DND-41 (cell line): ENCODE results near the gene ECHS1.

ENCODE experiments used
- ATAC-seq: fragments of 200-7000 bp; cut with Tn5 transposase; 3 replicates; pipeline ENCODE4 v1.9.1; 2021; ENCODE audit warnings: low read depth; ENCODE audit not compliant: insufficient read depth
- DNase-seq: peaks from one replicate; pipeline ENCODE4 v3.0.0-alpha.2; 2020
- H2AFZ ChIP-seq: 2 replicates; pipeline ENCODE4 v1.6.0; 2012; ENCODE audit warnings: low read depth, low read length
- H3K27ac ChIP-seq: 2 replicates; pipeline ENCODE4 v1.5.1; 2012; ENCODE audit warnings: low read length, inconsistent platforms
- H3K27me3 ChIP-seq: fragments of 200-600 bp; sonication (generic); 2 replicates; pipeline ENCODE4 v1.6.0; 2012; ENCODE audit warnings: low read length, mild to moderate bottlenecking, inconsistent platforms; ENCODE audit not compliant: insufficient read depth, poor library complexity
- H3K36me3 ChIP-seq: 2 replicates; pipeline ENCODE4 v1.5.1; 2012; ENCODE audit warnings: low read length, inconsistent platforms; ENCODE audit not compliant: insufficient read depth
- H3K4me1 ChIP-seq: 2 replicates; pipeline ENCODE4 v1.5.1; 2012; ENCODE audit warnings: mild to moderate bottlenecking, low read length; ENCODE audit not compliant: insufficient read depth
- H3K4me2 ChIP-seq: 2 replicates; pipeline ENCODE4 v1.6.0; 2012; ENCODE audit warnings: mild to moderate bottlenecking, moderate library complexity, low read length, inconsistent platforms; ENCODE audit not compliant: insufficient read depth
- H3K4me3 ChIP-seq, 2 experiments: fragments of 200-600 bp in 1 of 2; shearing (Covaris generic) in 1 of 2; 2 replicates each; pipeline ENCODE4 v1.5.1; 2012 to 2016; ENCODE audit warnings: inconsistent platforms in 2 of 2, low read length in 2 of 2, mild to moderate bottlenecking in 2 of 2, low read depth in 1 of 2, moderate library complexity in 1 of 2
- H3K79me2 ChIP-seq: 2 replicates; pipeline ENCODE4 v1.6.0; 2012; ENCODE audit warnings: low read length, inconsistent platforms; ENCODE audit not compliant: insufficient read depth
- H3K9ac ChIP-seq: 2 replicates; pipeline ENCODE4 v1.6.0; 2012; ENCODE audit warnings: low read depth, mild to moderate bottlenecking, inconsistent platforms, low read length, moderate library complexity
- H3K9me3 ChIP-seq: 2 replicates; pipeline ENCODE4 v1.5.1; 2012; ENCODE audit warnings: low read length, moderate library complexity, mild to moderate bottlenecking, inconsistent platforms; ENCODE audit not compliant: insufficient read depth, severe bottlenecking
- H4K20me1 ChIP-seq: 2 replicates; pipeline ENCODE4 v1.6.0; 2012; ENCODE audit warnings: low read length; ENCODE audit not compliant: insufficient read depth
- CTCF ChIP-seq: IDR thresholded peaks from 2 replicates; pipeline ENCODE4 v1.5.1; 2012; ENCODE audit warnings: borderline replicate concordance, low read length, moderate library complexity, mild to moderate bottlenecking; ENCODE audit not compliant: poor library complexity, severe bottlenecking; ENCODE audit errors: extremely low read depth
- EZH2 ChIP-seq: IDR thresholded peaks from 3 replicates; pipeline ENCODE4 v1.6.1; 2012; ENCODE audit warnings: borderline replicate concordance, low read depth, mild to moderate bottlenecking, moderate library complexity, low read length, inconsistent platforms; ENCODE audit not compliant: severe bottlenecking

The ECHS1 gene

GRCh38 chr10:133361227-133361626, 11.9 kb downstream of the ECHS1 start:
- H3K4me2 ChIP-seq, result no peak overlapping the region
- H2AFZ ChIP-seq, result no peak overlapping the region
- 0 out of 2 replicates have a peak, but pooled peaks cover 3% of the 10 kb centered on the region for H4K20me1 ChIP-seq
- peaks cover 11% of the 10 kb centered on the region for H3K4me1 ChIP-seq
- TF ChIP-seq CTCF (no peak), EZH2 (no peak)
- H3K9ac ChIP-seq, result no peak overlapping the region
- H3K9me3 ChIP-seq, result no peaks in the 10 kb centered on the region
- H3K27ac ChIP-seq, result no peak overlapping the region
- ATAC-seq, result no peak
- H3K27me3 ChIP-seq, result no peaks in the 10 kb centered on the region
- H3K79me2 ChIP-seq, result no peaks in the 10 kb centered on the region
- H3K4me3 ChIP-seq, result no peak overlapping the region
- H3K36me3 ChIP-seq, result peaks cover 39% of the 10 kb centered on the region
- DNase-seq, result no peak

- no peak for TF ChIP-seq CTCF
- no peak for TF ChIP-seq EZH2
- H4K20me1 ChIP-seq, result 0 out of 2 replicates have a peak, but pooled peaks cover 5% of the 10 kb centered on the region
- H3K4me1 ChIP-seq, result peaks cover 11% of the 10 kb centered on the region
- ATAC-seq (no peak), DNase-seq (no peak)
- H2AFZ ChIP-seq, result no peak overlapping the region
- H3K79me2 ChIP-seq, result no peaks in the 10 kb centered on the region
- H3K4me2 ChIP-seq, result no peak overlapping the region
- H3K9ac ChIP-seq, result no peak overlapping the region
- H3K27me3 ChIP-seq, result no peaks in the 10 kb centered on the region
- no peaks in the 10 kb centered on the region for H3K9me3 ChIP-seq
- H3K36me3 ChIP-seq, result peaks cover 28% of the 10 kb centered on the region
- no peak overlapping the region for H3K27ac ChIP-seq
- no peak overlapping the region for H3K4me3 ChIP-seq
Measured at GRCh38 chr10:133359972-133360610, 13.1 kb downstream of the ECHS1 start.

GRCh38 chr10:133359554-133359971, 13.6 kb downstream of the ECHS1 start:
- no peak for DNase-seq
- H3K79me2 ChIP-seq, result no peaks in the 10 kb centered on the region
- H2AFZ ChIP-seq, result no peak overlapping the region
- no peak overlapping the region for H3K4me3 ChIP-seq
- H3K9me3 ChIP-seq, result no peaks in the 10 kb centered on the region
- H3K27me3 ChIP-seq, result no peaks in the 10 kb centered on the region
- H4K20me1 ChIP-seq, result 0 out of 2 replicates have a peak, but pooled peaks cover 5% of the 10 kb centered on the region
- TF ChIP-seq EZH2 (no peak), CTCF (no peak)
- peaks cover 22% of the 10 kb centered on the region for H3K36me3 ChIP-seq
- H3K27ac ChIP-seq, result no peak overlapping the region
- no peak for ATAC-seq
- H3K4me2 ChIP-seq, result no peak overlapping the region
- no peak overlapping the region for H3K9ac ChIP-seq
- peaks cover 11% of the 10 kb centered on the region for H3K4me1 ChIP-seq

GRCh38 chr10:133358925-133359310, 14.2 kb downstream of the ECHS1 start:
- Histone ChIP-seq H3K9ac (no peak overlapping the region), H3K4me1 (peaks cover 11% of the 10 kb centered on the region), H4K20me1 (0 out of 2 replicates have a peak, but pooled peaks cover 5% of the 10 kb centered on the region), H3K36me3 (peaks cover 18% of the 10 kb centered on the region), H3K27me3 (no peaks in the 10 kb centered on the region), H2AFZ (no peak overlapping the region), H3K4me3 (no peak overlapping the region), H3K9me3 (no peaks in the 10 kb centered on the region), H3K79me2 (no peaks in the 10 kb centered on the region), H3K4me2 (no peak overlapping the region), H3K27ac (no peak overlapping the region)
- TF ChIP-seq EZH2 (no peak), CTCF (no peak)
- DNase-seq, result no peak
- no peak for ATAC-seq
